GM10266 (cell line): ENCODE measurements around the gene ACAA1.

Source experiments
- DNase-seq: peaks from one replicate; pipeline ENCODE4 v3.0.0; 2012; ENCODE audit errors: extremely low spot score
- TF ChIP-seq, protein P1 (sequence below): IDR thresholded peaks from 2 replicates; pipeline ENCODE4 v1.5.1; 2012; ENCODE audit warnings: mild to moderate bottlenecking, low read depth; ENCODE audit not compliant: control insufficient read depth, insufficient read depth; ENCODE audit errors: missing control alignments

ACAA1 gene

DNA sequence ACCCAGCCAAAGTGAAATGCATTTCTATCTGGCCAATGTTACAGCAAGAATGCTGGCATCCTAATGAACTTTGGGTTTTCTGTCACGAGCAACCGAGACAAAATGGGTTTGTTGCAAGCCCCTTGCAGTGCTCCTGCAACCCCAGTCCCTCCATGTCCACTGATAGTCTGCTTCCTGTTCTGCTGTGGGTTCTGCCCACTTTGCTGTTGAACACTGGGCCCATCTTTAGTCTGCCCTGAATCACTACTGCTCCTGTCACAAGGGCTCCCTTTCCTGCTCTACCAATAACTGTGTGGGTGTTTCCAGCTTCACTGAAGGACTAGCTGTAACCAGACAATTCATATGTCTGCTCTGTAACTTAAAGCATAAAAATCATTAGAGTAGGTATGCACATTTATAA is 15.7 kb upstream of the ACAA1 start:
- DNase-seq: no peak
- TF ChIP-seq, protein P1, sequence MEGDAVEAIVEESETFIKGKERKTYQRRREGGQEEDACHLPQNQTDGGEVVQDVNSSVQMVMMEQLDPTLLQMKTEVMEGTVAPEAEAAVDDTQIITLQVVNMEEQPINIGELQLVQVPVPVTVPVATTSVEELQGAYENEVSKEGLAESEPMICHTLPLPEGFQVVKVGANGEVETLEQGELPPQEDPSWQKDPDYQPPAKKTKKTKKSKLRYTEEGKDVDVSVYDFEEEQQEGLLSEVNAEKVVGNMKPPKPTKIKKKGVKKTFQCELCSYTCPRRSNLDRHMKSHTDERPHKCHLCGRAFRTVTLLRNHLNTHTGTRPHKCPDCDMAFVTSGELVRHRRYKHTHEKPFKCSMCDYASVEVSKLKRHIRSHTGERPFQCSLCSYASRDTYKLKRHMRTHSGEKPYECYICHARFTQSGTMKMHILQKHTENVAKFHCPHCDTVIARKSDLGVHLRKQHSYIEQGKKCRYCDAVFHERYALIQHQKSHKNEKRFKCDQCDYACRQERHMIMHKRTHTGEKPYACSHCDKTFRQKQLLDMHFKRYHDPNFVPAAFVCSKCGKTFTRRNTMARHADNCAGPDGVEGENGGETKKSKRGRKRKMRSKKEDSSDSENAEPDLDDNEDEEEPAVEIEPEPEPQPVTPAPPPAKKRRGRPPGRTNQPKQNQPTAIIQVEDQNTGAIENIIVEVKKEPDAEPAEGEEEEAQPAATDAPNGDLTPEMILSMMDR: no peak

DNA sequence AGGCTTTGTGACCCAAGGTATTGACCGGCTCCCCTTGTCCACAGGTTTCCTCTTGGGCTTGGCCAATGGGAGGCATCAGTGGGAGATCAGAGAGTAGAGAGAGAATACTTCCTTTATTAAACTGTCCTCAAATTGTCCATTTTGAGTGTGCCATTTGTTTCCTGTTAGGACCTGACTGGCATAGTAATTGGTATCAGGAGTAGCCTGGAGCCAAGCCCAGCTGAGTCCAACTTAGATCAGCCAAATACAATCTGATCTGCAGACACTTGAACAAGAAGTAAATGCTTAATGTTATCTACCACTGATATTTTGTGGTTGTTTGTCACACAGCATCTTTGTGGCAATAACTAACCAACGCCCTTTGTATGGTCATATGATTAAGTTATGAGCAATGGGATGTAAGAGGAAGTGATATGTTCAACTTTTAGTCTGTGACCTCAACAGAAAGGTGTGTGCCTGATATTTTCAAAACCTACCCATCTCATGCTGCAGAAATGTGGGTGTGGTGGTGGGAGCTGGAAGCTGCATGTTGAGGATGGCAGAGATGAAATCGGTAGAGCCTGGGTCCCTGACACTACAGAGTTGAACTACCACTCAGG is 14.8 kb upstream of the ACAA1 start:
- no peak for DNase-seq
- TF ChIP-seq, protein P1: no peak

DNA sequence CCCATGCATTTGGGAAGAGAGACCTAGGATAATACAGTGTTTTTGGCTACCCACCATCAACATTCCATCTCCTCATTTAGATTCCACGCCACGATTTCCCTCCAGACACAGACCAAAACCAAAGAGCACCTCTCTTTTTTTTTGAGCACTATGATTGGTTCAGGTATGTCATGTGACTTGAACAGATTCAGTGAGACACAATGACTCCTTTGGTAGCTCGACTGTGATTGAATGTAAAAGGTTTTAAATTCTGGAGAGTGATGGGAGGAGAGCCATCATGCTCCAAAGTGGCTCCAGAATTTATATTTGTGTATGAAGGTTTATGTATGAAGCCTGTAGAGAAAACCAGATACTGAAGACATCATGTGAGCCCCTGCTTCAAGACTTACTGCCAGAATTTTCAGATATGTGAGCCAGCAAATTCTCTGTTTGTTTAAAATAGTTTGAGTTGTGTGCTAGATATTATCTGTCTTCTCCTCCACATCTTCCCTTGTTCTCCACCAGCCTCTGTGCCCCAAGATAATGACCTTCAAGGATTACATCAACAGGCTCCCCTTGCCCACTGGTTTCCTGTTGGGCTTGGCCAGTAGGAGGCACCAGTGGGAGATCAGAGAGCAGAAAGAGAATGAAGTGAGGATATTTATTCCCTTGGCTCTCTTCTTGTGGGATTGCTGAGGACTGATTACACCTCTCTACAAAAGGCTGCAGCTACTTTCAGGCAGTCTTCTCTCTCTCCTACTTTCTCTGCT is 14.0 kb upstream of the ACAA1 start:
- DNase-seq: no peak
- TF ChIP-seq, protein P1: no peak

DNA sequence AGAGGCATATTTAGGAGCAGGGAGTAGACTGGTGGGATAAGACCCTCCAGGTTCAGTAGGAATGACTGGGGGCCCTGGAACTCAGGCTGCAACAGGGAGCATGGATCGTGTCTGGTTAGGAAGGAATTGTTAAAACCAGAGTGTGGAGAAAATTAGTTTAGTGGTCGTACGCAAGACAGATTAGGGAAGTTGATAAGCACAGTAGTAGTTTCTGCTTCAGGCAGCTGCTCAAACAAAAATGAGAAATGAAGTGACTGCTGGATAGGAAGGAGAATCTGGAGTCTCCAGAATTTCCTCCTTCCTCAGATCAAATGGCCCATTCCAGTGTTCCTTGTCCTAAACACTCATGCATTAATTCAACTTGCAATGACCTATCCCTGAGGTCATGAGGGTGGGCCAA is 12.8 kb upstream of the ACAA1 start:
- no peak for DNase-seq
- TF ChIP-seq, protein P1: no peak

DNA sequence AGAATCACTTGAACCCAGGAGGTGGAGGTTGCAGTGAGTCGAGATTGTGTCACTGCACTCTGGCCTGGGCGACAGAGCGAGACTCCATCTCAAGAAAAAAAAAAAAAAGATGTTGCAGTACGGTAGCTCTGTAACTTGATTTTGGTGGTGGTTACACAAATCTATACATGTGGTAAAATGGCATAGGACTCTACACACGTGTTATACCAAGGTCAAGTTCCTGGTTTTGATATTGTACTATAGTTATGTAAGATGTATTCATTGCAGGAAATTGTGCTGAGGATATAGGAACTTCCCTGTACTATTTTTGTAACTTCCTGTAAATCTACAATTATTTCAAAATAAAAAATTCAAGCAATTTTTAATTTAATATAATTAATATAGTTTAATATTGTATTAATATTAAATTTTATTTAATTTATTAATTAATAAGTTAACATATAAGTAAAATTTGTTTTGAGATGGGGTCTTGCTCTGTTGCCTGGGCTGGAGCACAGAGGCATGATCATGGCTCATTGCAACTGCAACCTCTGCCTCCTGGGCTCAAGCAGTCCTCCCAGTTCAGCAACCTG is 11.5 kb upstream of the ACAA1 start:
- TF ChIP-seq, protein P1: no peak
- no peak for DNase-seq

DNA sequence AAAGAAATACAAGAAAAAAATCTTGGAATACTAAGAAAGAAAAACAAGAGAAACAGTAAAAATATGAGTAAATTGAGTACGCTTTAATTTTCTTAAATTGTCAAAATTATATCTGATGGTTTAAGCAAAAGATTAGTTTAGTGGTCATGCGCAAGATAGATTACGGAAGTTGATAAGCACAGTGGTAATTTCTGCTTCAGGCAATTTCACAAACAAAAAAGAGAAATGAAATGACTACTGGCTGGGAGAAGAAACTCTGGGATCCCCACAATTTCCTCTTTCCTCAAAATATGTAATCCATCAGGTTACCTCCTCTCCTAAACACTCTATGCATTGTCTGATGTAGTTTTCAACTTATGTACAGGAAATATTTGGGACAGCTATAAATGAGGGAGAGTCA is 10.5 kb upstream of the ACAA1 start:
- no peak for DNase-seq
- TF ChIP-seq, protein P1: no peak

DNA sequence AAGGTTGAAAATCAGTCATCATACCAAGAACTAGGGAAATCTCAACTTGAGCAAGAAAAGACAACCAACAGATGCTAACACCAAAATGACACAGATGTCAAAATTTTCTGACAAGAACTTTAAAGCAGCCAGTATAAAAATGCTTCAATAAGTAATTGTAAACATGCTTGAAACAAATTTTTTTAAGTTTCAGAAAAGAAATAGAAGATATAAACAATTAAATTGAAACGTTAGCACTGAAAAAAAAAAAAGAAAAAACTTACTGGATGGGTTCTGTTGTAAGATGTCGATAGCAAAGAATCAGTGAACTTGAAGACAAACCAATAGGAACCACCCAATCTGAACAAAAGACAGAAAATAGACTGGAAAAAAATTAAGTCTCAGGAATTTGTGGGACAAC is 9.6 kb upstream of the ACAA1 start:
- no peak for DNase-seq
- TF ChIP-seq, protein P1: no peak
